ENCODE results near the gene AATF.

DNA sequence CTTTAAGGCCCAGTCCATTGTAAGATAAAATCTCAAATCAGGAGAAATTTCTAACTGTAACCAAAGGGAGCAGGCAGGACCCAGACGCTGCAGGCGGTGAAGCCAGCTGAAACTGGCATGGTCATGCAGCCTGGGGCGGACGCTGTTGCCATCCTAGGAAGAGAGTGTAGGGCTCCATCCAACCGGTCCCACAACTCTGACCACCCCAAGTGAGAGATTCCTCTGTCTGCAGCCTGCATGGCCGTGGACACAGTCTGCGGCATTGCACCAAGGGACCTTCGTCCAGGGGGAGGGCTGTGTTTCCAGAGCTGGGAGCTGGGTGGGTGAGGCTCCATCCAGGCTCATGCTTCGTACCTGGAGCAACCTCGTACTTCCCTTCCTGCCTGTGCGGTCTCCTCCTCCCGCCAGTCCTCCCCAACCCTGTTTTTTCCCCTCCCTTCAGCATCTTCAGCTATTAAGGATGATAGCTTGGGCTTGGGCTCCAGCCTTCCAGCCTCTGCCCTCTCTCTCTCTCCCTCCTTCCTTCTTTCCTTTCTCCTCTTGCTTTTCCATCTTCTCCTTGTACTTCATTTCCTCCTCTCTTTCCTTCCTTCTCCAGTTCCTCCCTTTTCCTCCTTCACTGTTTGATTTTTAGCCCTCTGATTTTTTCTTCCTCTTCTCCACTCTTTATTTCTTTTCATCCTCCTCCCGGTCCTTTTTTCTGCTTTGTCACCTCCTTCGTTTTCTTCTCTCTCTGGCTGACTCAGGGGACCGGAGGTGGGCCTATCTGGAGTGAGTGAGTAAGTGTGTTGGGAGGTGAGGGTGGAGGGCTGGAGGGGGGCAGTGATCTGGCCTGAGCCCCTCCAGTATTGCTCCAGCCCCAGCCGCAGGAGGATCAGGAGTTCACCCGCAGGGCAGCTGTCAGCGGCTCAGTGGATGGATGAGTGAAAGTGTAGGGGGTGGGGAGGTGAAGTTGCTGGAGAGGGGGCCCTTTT is 28.4 kb upstream of the AATF start:
- TF ChIP-seq, protein P1, sequence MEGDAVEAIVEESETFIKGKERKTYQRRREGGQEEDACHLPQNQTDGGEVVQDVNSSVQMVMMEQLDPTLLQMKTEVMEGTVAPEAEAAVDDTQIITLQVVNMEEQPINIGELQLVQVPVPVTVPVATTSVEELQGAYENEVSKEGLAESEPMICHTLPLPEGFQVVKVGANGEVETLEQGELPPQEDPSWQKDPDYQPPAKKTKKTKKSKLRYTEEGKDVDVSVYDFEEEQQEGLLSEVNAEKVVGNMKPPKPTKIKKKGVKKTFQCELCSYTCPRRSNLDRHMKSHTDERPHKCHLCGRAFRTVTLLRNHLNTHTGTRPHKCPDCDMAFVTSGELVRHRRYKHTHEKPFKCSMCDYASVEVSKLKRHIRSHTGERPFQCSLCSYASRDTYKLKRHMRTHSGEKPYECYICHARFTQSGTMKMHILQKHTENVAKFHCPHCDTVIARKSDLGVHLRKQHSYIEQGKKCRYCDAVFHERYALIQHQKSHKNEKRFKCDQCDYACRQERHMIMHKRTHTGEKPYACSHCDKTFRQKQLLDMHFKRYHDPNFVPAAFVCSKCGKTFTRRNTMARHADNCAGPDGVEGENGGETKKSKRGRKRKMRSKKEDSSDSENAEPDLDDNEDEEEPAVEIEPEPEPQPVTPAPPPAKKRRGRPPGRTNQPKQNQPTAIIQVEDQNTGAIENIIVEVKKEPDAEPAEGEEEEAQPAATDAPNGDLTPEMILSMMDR (IDR thresholded peaks at IDR 0.05; ENCODE audit: poor library complexity, severe bottlenecking): no peak
- TF ChIP-seq EP300 (conservative IDR thresholded peaks at IDR 0.05; ENCODE audit: poor library complexity, severe bottlenecking): no peak
- no peak for TF ChIP-seq TAF1 (IDR thresholded peaks at IDR 0.05; ENCODE audit: low read depth)
